Activated naive CD8-positive, alpha-beta T cell treated with anti-CD3 and anti-CD28 coated beads, Interleukin-2, amount 50 U/mL, for 24 hours (primary cell): Measurements from ENCODE around the gene SLC29A1.

Experiments
- ATAC-seq: fragments of 150-1000 bp; cut with Tn5 transposase; one replicate; pipeline ENCODE4 v1.10.0; 2021
- DNase-seq: peaks from one replicate; pipeline ENCODE4 v3.0.0; 2021
- H3K27ac Mint-ChIP-seq: one replicate; pipeline ENCODE4 v1.8.0; 2021; ENCODE audit warnings: mild to moderate bottlenecking, mixed read lengths
- H3K27me3 Mint-ChIP-seq: one replicate; pipeline ENCODE4 v1.8.0; 2021; ENCODE audit warnings: mixed read lengths
- H3K36me3 Mint-ChIP-seq: one replicate; pipeline ENCODE4 v1.8.0; 2021; ENCODE audit warnings: low read depth, mixed read lengths
- H3K4me1 Mint-ChIP-seq: one replicate; pipeline ENCODE4 v1.8.0; 2021; ENCODE audit warnings: mixed read lengths
- H3K4me3 Mint-ChIP-seq: one replicate; pipeline ENCODE4 v1.8.0; 2021; ENCODE audit warnings: mild to moderate bottlenecking, moderate library complexity, mixed read lengths
- H3K9me3 Mint-ChIP-seq: one replicate; pipeline ENCODE4 v1.8.0; 2021; ENCODE audit warnings: mixed read lengths

The SLC29A1 gene

GRCh38 chr6:44257025-44257752 lies 33.8 kb downstream of the SLC29A1 start, which contains the start of gene SLC35B2:
TSS of gene SLC35B2 (minus strand) at chr6:44257528. CDS start at chr6:44257410, 118 bp downstream.
- ATAC-seq (peak; percentile 50), DNase-seq (peak; percentile 76)
- no peaks in the 10 kb centered on the region for H3K27me3 Mint-ChIP-seq
- H3K36me3 Mint-ChIP-seq, result peaks cover 54% of the 10 kb centered on the region
- no peaks in the 10 kb centered on the region for H3K9me3 Mint-ChIP-seq
- H3K4me1 Mint-ChIP-seq, result peaks cover 71% of the 10 kb centered on the region
- H3K4me3 Mint-ChIP-seq, result peak within 1 kb of the TSS; percentile 87
- peak within 1 kb of the TSS; percentile 94 for H3K27ac Mint-ChIP-seq

GRCh38 chr6:44257753-44258324 lies 34.4 kb downstream of the SLC29A1 start:
- Mint-ChIP-seq H3K27me3 (no peaks in the 10 kb centered on the region), H3K4me1 (peaks cover 74% of the 10 kb centered on the region), H3K27ac (peak overlapping the region; percentile 94), H3K9me3 (no peaks in the 10 kb centered on the region), H3K36me3 (peaks cover 51% of the 10 kb centered on the region), H3K4me3 (peak overlapping the region; percentile 81)
- ATAC-seq (peak; percentile 0), DNase-seq (peak; percentile 42)

GRCh38 chr6:44258325-44258863 lies 35.0 kb downstream of the SLC29A1 start:
- DNase-seq (no peak), ATAC-seq (no peak)
- Mint-ChIP-seq H3K27me3 (no peaks in the 10 kb centered on the region), H3K4me1 (peaks cover 74% of the 10 kb centered on the region), H3K4me3 (peak overlapping the region; percentile 81), H3K9me3 (no peaks in the 10 kb centered on the region), H3K36me3 (peaks cover 45% of the 10 kb centered on the region), H3K27ac (peak overlapping the region; percentile 94)

- no peak overlapping the region for H3K4me3 Mint-ChIP-seq
- DNase-seq, result no peak
- peak overlapping the region; percentile 94 for H3K27ac Mint-ChIP-seq
- ATAC-seq, result no peak
- H3K4me1 Mint-ChIP-seq, result peaks cover 73% of the 10 kb centered on the region
- peaks cover 40% of the 10 kb centered on the region for H3K36me3 Mint-ChIP-seq
- H3K27me3 Mint-ChIP-seq, result no peaks in the 10 kb centered on the region
- H3K9me3 Mint-ChIP-seq, result no peaks in the 10 kb centered on the region
Measured at GRCh38 chr6:44258921-44259320, 35.5 kb downstream of the SLC29A1 start.

- H3K27ac Mint-ChIP-seq, result peak overlapping the region; percentile 57
- H3K4me3 Mint-ChIP-seq, result no peak overlapping the region
- H3K27me3 Mint-ChIP-seq, result no peaks in the 10 kb centered on the region
- DNase-seq (no peak), ATAC-seq (no peak)
- H3K9me3 Mint-ChIP-seq, result no peaks in the 10 kb centered on the region
- peaks cover 34% of the 10 kb centered on the region for H3K36me3 Mint-ChIP-seq
- H3K4me1 Mint-ChIP-seq, result peaks cover 71% of the 10 kb centered on the region
Measured at GRCh38 chr6:44260011-44260410, 36.6 kb downstream of the SLC29A1 start.

- ATAC-seq, result no peak
- Mint-ChIP-seq H3K9me3 (no peaks in the 10 kb centered on the region), H3K27ac (peak overlapping the region; percentile 57), H3K4me1 (peaks cover 67% of the 10 kb centered on the region), H3K4me3 (peak overlapping the region; percentile 4), H3K36me3 (peaks cover 33% of the 10 kb centered on the region), H3K27me3 (no peaks in the 10 kb centered on the region)
- DNase-seq, result no peak
Measured at GRCh38 chr6:44260451-44261297, 37.3 kb downstream of the SLC29A1 start.

- no peak for ATAC-seq
- DNase-seq, result no peak
- peaks cover 31% of the 10 kb centered on the region for H3K36me3 Mint-ChIP-seq
- H3K4me3 Mint-ChIP-seq, result peak overlapping the region; percentile 4
- peaks cover 67% of the 10 kb centered on the region for H3K4me1 Mint-ChIP-seq
- H3K27ac Mint-ChIP-seq, result peak overlapping the region; percentile 94
- H3K27me3 Mint-ChIP-seq, result no peaks in the 10 kb centered on the region
- H3K9me3 Mint-ChIP-seq, result no peaks in the 10 kb centered on the region
Measured at GRCh38 chr6:44261581-44261980, 38.2 kb downstream of the SLC29A1 start.

- no peak for ATAC-seq
- H3K27ac Mint-ChIP-seq, result peak overlapping the region; percentile 94
- H3K4me3 Mint-ChIP-seq, result peak overlapping the region; percentile 96
- H3K4me1 Mint-ChIP-seq, result peaks cover 68% of the 10 kb centered on the region
- H3K36me3 Mint-ChIP-seq, result peaks cover 30% of the 10 kb centered on the region
- H3K9me3 Mint-ChIP-seq, result no peaks in the 10 kb centered on the region
- no peak for DNase-seq
- H3K27me3 Mint-ChIP-seq, result no peaks in the 10 kb centered on the region
Measured at GRCh38 chr6:44262467-44263353, 39.3 kb downstream of the SLC29A1 start.

GRCh38 chr6:44263354-44264100 lies 40.1 kb downstream of the SLC29A1 start:
- H3K4me3 Mint-ChIP-seq, result peak overlapping the region; percentile 96
- ATAC-seq, result peak; percentile 41
- H3K36me3 Mint-ChIP-seq, result peaks cover 23% of the 10 kb centered on the region
- DNase-seq, result peak; percentile 57
- H3K4me1 Mint-ChIP-seq, result peaks cover 63% of the 10 kb centered on the region
- peaks cover 1% of the 10 kb centered on the region for H3K27me3 Mint-ChIP-seq
- no peaks in the 10 kb centered on the region for H3K9me3 Mint-ChIP-seq
- peak overlapping the region; percentile 94 for H3K27ac Mint-ChIP-seq

- DNase-seq (peak; percentile 56), ATAC-seq (peak; percentile 21)
- peak overlapping the region; percentile 94 for H3K27ac Mint-ChIP-seq
- H3K4me3 Mint-ChIP-seq, result peak overlapping the region; percentile 96
- H3K4me1 Mint-ChIP-seq, result peaks cover 60% of the 10 kb centered on the region
- H3K27me3 Mint-ChIP-seq, result peaks cover 10% of the 10 kb centered on the region
- no peaks in the 10 kb centered on the region for H3K9me3 Mint-ChIP-seq
- peaks cover 18% of the 10 kb centered on the region for H3K36me3 Mint-ChIP-seq
Measured at GRCh38 chr6:44264154-44265006, 41.0 kb downstream of the SLC29A1 start.

- peak; percentile 45 for ATAC-seq
- peak; percentile 97 for DNase-seq
- H3K27ac Mint-ChIP-seq, result peak within 1 kb of the TSS; percentile 94
- H3K4me3 Mint-ChIP-seq, result peak within 1 kb of the TSS; percentile 96
- peaks cover 12% of the 10 kb centered on the region for H3K36me3 Mint-ChIP-seq
- peaks cover 66% of the 10 kb centered on the region for H3K4me1 Mint-ChIP-seq
- H3K9me3 Mint-ChIP-seq, result no peaks in the 10 kb centered on the region
- H3K27me3 Mint-ChIP-seq, result peaks cover 17% of the 10 kb centered on the region
Measured at GRCh38 chr6:44265007-44265721, 41.8 kb downstream of the SLC29A1 start, which contains the start of gene NFKBIE. TSS of gene NFKBIE (minus strand) at chr6:44265551. CDS start at chr6:44265346, 205 bp downstream.

GRCh38 chr6:44265722-44266233 lies 42.4 kb downstream of the SLC29A1 start:
- Mint-ChIP-seq H3K4me3 (peak overlapping the region; percentile 96), H3K4me1 (peaks cover 62% of the 10 kb centered on the region), H3K9me3 (no peaks in the 10 kb centered on the region), H3K36me3 (peaks cover 11% of the 10 kb centered on the region), H3K27me3 (peaks cover 17% of the 10 kb centered on the region), H3K27ac (peak overlapping the region; percentile 70)
- ATAC-seq (no peak), DNase-seq (no peak)
